Stimulated activated CD4-positive, alpha-beta T cell treated with anti-CD3 and anti-CD28 coated beads, TNF-alpha, amount 100 ng/mL, for 48 hours (primary cell): ENCODE results near the gene PPP1R8.

Experiments
- DNase-seq, 3 donors: peaks; one replicate each; pipeline ENCODE4 v3.0.0-alpha.2; 2020; ENCODE audit warnings: low read depth in 3 of 3

The PPP1R8 gene

GRCh38 chr1:27872059-27872801, 41.6 kb downstream of the PPP1R8 start, which contains the start of gene THEMIS2:
THEMIS2 (plus strand) TSS chr1:27872544; CDS start chr1:27872572, 28 bp downstream.
- peak; percentile 52 to 83 (median 59) for DNase-seq

- DNase-seq: no peak
Measured at GRCh38 chr1:27872802-27873551, 42.4 kb downstream of the PPP1R8 start.

- no peak for DNase-seq
Measured at GRCh38 chr1:27873671-27874384, 43.2 kb downstream of the PPP1R8 start.

- no peak for DNase-seq
Measured at GRCh38 chr1:27876341-27877114, 45.9 kb downstream of the PPP1R8 start.

GRCh38 chr1:27877115-27877416, 46.5 kb downstream of the PPP1R8 start:
- no peak for DNase-seq

- DNase-seq: no peak
Measured at GRCh38 chr1:27878039-27878438, 47.5 kb downstream of the PPP1R8 start.

- DNase-seq: no peak
Measured at GRCh38 chr1:27878787-27879335, 48.3 kb downstream of the PPP1R8 start.

- DNase-seq: no peak
Measured at GRCh38 chr1:27879374-27880082, 48.9 kb downstream of the PPP1R8 start.

GRCh38 chr1:27882543-27882903, 51.9 kb downstream of the PPP1R8 start:
- DNase-seq: no peak

- no peak for DNase-seq
Measured at GRCh38 chr1:27883536-27883935, 53.0 kb downstream of the PPP1R8 start.

GRCh38 chr1:27884006-27884954, 53.7 kb downstream of the PPP1R8 start:
- no peak for DNase-seq

GRCh38 chr1:27885114-27885528, 54.5 kb downstream of the PPP1R8 start:
- no peak for DNase-seq

- DNase-seq: no peak
Measured at GRCh38 chr1:27885621-27886352, 55.2 kb downstream of the PPP1R8 start.

- no peak for DNase-seq
Measured at GRCh38 chr1:27886353-27886679, 55.7 kb downstream of the PPP1R8 start.

GRCh38 chr1:27886744-27887143, 56.2 kb downstream of the PPP1R8 start:
- no peak for DNase-seq

- no peak for DNase-seq
Measured at GRCh38 chr1:27887215-27888021, 56.8 kb downstream of the PPP1R8 start.

GRCh38 chr1:27889506-27889905, 58.9 kb downstream of the PPP1R8 start:
- no peak for DNase-seq

GRCh38 chr1:27891196-27891889, 60.8 kb downstream of the PPP1R8 start:
- no peak for DNase-seq
